MCF 10A (cell line): ENCODE results near the gene LRRK2. TPM values are rescaled to one million over a fixed set of nuclear protein-coding genes. Genes with fewer than 3 reads are reported as not detected.

Source experiments
- BruUV-seq: library from RNA; stranded (reverse); fragments of 400-500 nt; replicated peaks from 2 replicates; lab custom pipeline; 2021; lab: Mats Ljungman, UMichigan
- CTCF ChIA-PET: fragments of 300-600 bp; sonication (Branson Sonifier 250); formaldehyde crosslinking; extraction: SDS; loops from one replicate; lab custom pipeline; 2021; ENCODE audit warnings: antibody characterized with exemption, inconsistent platforms; lab: Yijun Ruan, JAX
- POLR2A ChIA-PET: fragments of 300-600, 350-650 bp; sonication (Branson Sonifier 250); formaldehyde crosslinking; extraction: SDS; loops from one replicate; lab custom pipeline; 2020; ENCODE audit warnings: antibody characterized with exemption, inconsistent platforms; lab: Yijun Ruan, JAX
- DNase-seq: peaks from one replicate; pipeline ENCODE4 v3.0.0-alpha.2; 2018; ENCODE audit not compliant: unreplicated experiment
- H3K27ac Mint-ChIP-seq: one replicate; pipeline ENCODE4 v1.8.0; 2022; ENCODE audit warnings: mild to moderate bottlenecking, low read depth, mixed read lengths; ENCODE audit not compliant: unreplicated experiment
- H3K27me3 Mint-ChIP-seq: one replicate; pipeline ENCODE4 v1.8.0; 2022; ENCODE audit warnings: mixed read lengths; ENCODE audit not compliant: insufficient read depth, unreplicated experiment
- H3K36me3 Mint-ChIP-seq: one replicate; pipeline ENCODE4 v1.8.0; 2022; ENCODE audit warnings: mild to moderate bottlenecking, moderate library complexity, mixed read lengths; ENCODE audit not compliant: insufficient read depth, unreplicated experiment
- H3K4me1 Mint-ChIP-seq: one replicate; pipeline ENCODE4 v1.8.0; 2022; ENCODE audit warnings: mixed read lengths; ENCODE audit not compliant: insufficient read depth, unreplicated experiment
- H3K4me3 Mint-ChIP-seq: one replicate; pipeline ENCODE4 v1.8.0; 2022; ENCODE audit warnings: mild to moderate bottlenecking, moderate library complexity, mixed read lengths; ENCODE audit not compliant: unreplicated experiment
- H3K9me3 Mint-ChIP-seq: one replicate; pipeline ENCODE4 v1.8.0; 2022; ENCODE audit warnings: mixed read lengths; ENCODE audit not compliant: unreplicated experiment
- intact Hi-C: fragments of 100-400 bp; cut with micrococcal nuclease; formaldehyde crosslinking; loops from 2 replicates; pipeline ENCODE4 v1.14.1; 2022
- total RNA-seq: library from RNA; stranded (reverse); gene quantifications from 2 replicates; pipeline ENCODE4 v1.2.3, GENCODE V29; 2022
- TF ChIP-seq, protein P1 (sequence below): fragments of 200-600 bp; IDR thresholded peaks from one replicate; pipeline ENCODE4 v1.8.0; 2022; ENCODE audit warnings: antibody characterized with exemption, mild to moderate bottlenecking; ENCODE audit not compliant: unreplicated experiment

Gene LRRK2
- total RNA-seq, 1 experiment from 2014 or later: 4.2 TPM

DNA sequence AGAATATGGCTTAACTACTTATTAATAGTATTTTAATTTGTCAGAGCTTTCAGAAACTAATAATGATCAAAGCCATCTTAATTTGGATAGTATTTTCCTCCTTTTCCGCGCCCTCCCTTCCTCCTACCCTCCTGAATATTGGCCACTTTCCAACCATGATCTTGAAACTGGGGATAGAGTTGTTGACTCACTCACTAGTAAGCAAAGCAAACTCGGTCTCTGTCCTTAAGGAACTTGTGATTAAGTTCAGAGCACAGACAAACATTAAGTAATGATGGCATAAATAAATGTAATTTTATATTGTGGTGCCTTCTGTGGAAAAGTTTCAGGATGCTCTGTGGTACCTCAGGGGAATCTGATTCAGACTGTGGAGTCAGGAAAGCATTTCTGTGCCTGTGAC, 75.7 kb downstream of the LRRK2 start:
- Mint-ChIP-seq H3K27ac (no peak overlapping the region), H3K4me3 (no peak overlapping the region), H3K27me3 (no peaks in the 10 kb centered on the region), H3K9me3 (no peaks in the 10 kb centered on the region), H3K36me3 (peaks cover 9% of the 10 kb centered on the region), H3K4me1 (peaks cover 5% of the 10 kb centered on the region)
- TF ChIP-seq, protein P1, sequence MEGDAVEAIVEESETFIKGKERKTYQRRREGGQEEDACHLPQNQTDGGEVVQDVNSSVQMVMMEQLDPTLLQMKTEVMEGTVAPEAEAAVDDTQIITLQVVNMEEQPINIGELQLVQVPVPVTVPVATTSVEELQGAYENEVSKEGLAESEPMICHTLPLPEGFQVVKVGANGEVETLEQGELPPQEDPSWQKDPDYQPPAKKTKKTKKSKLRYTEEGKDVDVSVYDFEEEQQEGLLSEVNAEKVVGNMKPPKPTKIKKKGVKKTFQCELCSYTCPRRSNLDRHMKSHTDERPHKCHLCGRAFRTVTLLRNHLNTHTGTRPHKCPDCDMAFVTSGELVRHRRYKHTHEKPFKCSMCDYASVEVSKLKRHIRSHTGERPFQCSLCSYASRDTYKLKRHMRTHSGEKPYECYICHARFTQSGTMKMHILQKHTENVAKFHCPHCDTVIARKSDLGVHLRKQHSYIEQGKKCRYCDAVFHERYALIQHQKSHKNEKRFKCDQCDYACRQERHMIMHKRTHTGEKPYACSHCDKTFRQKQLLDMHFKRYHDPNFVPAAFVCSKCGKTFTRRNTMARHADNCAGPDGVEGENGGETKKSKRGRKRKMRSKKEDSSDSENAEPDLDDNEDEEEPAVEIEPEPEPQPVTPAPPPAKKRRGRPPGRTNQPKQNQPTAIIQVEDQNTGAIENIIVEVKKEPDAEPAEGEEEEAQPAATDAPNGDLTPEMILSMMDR: no peak
- ChIA-PET CTCF (interaction anchor here (0.5 to 1.5 kb wide), 3 partner anchors 13 to 608 kb away, joined by 3 to 5 read pairs (median 3); no protein-coding TSS in a partner anchor), POLR2A (no interaction called here)
- BruUV-seq: no TSS peak
- intact Hi-C loops: no loop called here
- DNase-seq: peak; percentile 66

DNA sequence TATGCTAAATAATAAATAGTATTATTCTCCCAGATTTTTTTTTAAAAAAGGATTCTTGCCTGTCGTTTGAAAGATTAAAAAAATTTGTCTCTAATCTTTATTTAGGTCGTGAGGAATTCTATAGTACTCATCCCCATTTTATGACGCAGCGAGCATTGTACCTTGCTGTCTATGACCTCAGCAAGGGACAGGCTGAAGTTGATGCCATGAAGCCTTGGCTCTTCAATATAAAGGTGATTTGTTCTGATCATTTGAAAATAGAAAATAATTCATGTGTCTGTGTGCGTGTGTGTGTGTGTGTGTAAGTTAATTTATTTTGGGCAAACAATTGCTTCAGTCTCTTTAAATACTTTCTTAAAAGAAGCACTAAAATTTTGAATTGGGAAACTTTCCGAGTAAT, 84.2 kb downstream of the LRRK2 start:
- peaks cover 6% of the 10 kb centered on the region for H3K4me1 Mint-ChIP-seq
- H3K36me3 Mint-ChIP-seq: peaks cover 7% of the 10 kb centered on the region
- ChIA-PET CTCF (interaction anchor here (1.0 kb wide), 1 partner anchor 298 kb away, joined by 5 read pairs; no protein-coding TSS in a partner anchor), POLR2A (no interaction called here)
- intact Hi-C loops: no loop called here
- no peaks in the 10 kb centered on the region for H3K27me3 Mint-ChIP-seq
- BruUV-seq: no TSS peak
- no peaks in the 10 kb centered on the region for H3K9me3 Mint-ChIP-seq
- TF ChIP-seq, protein P1: no peak
- no peak for DNase-seq
- no peak overlapping the region for H3K27ac Mint-ChIP-seq
- H3K4me3 Mint-ChIP-seq: no peak overlapping the region

DNA sequence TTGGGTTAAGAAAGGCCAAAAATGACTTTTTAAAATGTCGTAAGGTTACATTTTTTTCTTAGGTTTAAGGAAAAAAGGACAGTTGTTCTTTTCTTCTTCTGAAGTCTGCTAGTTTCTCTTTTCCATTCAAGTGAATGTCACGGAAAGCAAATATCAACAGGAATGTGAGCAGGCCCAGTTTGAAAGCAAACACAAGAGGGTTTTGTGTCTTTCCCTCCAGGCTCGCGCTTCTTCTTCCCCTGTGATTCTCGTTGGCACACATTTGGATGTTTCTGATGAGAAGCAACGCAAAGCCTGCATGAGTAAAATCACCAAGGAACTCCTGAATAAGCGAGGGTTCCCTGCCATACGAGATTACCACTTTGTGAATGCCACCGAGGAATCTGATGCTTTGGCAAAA, 85.4 kb downstream of the LRRK2 start:
- peaks cover 6% of the 10 kb centered on the region for H3K4me1 Mint-ChIP-seq
- BruUV-seq: no TSS peak
- H3K27ac Mint-ChIP-seq: no peak overlapping the region
- H3K9me3 Mint-ChIP-seq: no peaks in the 10 kb centered on the region
- ChIA-PET POLR2A (no interaction called here), CTCF (interaction anchor here (1.0 kb wide), 1 partner anchor 299 kb away, joined by 5 read pairs; no protein-coding TSS in a partner anchor)
- DNase-seq: no peak
- H3K27me3 Mint-ChIP-seq: no peaks in the 10 kb centered on the region
- no peak overlapping the region for H3K4me3 Mint-ChIP-seq
- intact Hi-C loops: no loop called here
- TF ChIP-seq, protein P1: no peak
- H3K36me3 Mint-ChIP-seq: peaks cover under 1% of the 10 kb centered on the region

DNA sequence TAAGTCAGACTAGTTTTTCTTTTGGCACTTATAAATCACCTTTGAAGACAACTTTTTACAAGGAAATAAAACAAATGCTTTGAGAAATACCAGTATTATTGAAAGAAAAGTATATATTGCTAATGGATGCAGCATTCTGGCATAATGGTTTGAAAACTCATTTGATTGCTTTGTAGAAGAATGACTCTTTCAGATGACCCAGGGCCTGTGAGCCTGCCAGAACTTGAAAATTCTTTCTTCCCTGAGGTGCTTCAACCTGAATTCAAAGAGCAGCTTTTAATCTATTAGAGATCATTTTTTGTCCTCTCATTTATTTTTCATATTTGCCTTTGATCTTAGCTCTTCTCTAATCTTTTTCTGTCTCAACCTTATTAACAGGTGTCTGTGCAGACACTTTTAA, 87.4 kb downstream of the LRRK2 start:
- no TSS peak for BruUV-seq
- ChIA-PET CTCF (interaction anchor here (0.5 to 9.2 kb wide), 19 partner anchors 10 to 926 kb away, joined by 3 to 177 read pairs (median 3); no protein-coding TSS in a partner anchor), POLR2A (interaction anchor here (0.7 to 2.0 kb wide), 5 partner anchors 8 to 158 kb away, joined by 3 to 9 read pairs (median 5); no protein-coding TSS in a partner anchor)
- intact Hi-C loops: loop anchor here (2.0 kb wide), 1 partner anchor 547 kb away; no protein-coding TSS in a partner anchor
- no peak overlapping the region for H3K27ac Mint-ChIP-seq
- H3K4me1 Mint-ChIP-seq: peaks cover 6% of the 10 kb centered on the region
- no peak for DNase-seq
- H3K9me3 Mint-ChIP-seq: no peaks in the 10 kb centered on the region
- H3K4me3 Mint-ChIP-seq: no peak overlapping the region
- TF ChIP-seq, protein P1: no peak
- H3K27me3 Mint-ChIP-seq: no peaks in the 10 kb centered on the region
- no peaks in the 10 kb centered on the region for H3K36me3 Mint-ChIP-seq
